K562 (cell line): ENCODE measurements around the gene TASP1. TPM values are rescaled to one million over a fixed set of nuclear protein-coding genes. Genes with fewer than 3 reads are reported as not detected.

Experiments
- ATAC-seq: fragments of 200-7000 bp; cut with Tn5 transposase; 3 replicates; pipeline ENCODE4 v1.9.1; 2020; ENCODE audit warnings: moderate library complexity
- BruUV-seq: library from RNA; stranded (reverse); fragments of 400-500 nt; replicated peaks from 2 replicates; lab custom pipeline; 2021; lab: Mats Ljungman, UMichigan
- CTCF ChIA-PET: fragments of 300-600 bp; formaldehyde crosslinking; extraction: SDS; loops from one replicate; lab custom pipeline; 2021; ENCODE audit warnings: low intra/inter-chr PET ratio; lab: Yijun Ruan, JAX
- POLR2A ChIA-PET: fragments of 300-600, 350-650 bp; sonication (Branson Sonifier 250); formaldehyde crosslinking; extraction: SDS; loops from one replicate; lab custom pipeline; 2021; ENCODE audit warnings: antibody characterized with exemption, inconsistent platforms; lab: Yijun Ruan, JAX
- DNase-seq, 4 experiments: peaks; one replicate each; pipeline versions ENCODE4 v3.0.0 to v3.0.0-alpha.2; 2011 to 2018; ENCODE audit warnings: low spot score in 3 of 4, mixed read lengths in 3 of 4; ENCODE audit errors: extremely low read depth in 1 of 4
- FAIRE-seq: peaks from 2 replicates; lab custom pipeline; 2011; peaks lifted over from hg19 to GRCh38; lab: Jason Lieb, UNC
- H2AFZ ChIP-seq: 2 replicates; pipeline ENCODE4 v1.6.0; 2011; ENCODE audit warnings: low read depth, low read length, control low read depth, inconsistent platforms
- H3K27ac ChIP-seq: fragments of 200-600 bp; 3 replicates; pipeline ENCODE4 v1.8.0; 2011; ENCODE audit warnings: low read depth, mild to moderate bottlenecking, control low read depth, inconsistent platforms, low read length, moderate library complexity, mixed read lengths; ENCODE audit errors: extremely low read depth
- H3K27me3 ChIP-seq, 2 experiments: fragments of 300-600 bp in 1 of 2; 2 replicates in 1 of 2; 3 replicates in 1 of 2; pipeline versions ENCODE4 v1.6.0 to v1.8.0; 2011; ENCODE audit warnings: inconsistent platforms in 2 of 2, low read length in 2 of 2, mild to moderate bottlenecking in 1 of 2, mixed read lengths in 1 of 2, moderate library complexity in 1 of 2; ENCODE audit not compliant: control insufficient read depth in 2 of 2, insufficient read depth in 2 of 2
- H3K36me3 ChIP-seq: fragments of 300-600 bp; 3 replicates; pipeline ENCODE4 v1.8.0; 2011; ENCODE audit warnings: mild to moderate bottlenecking, low read length, inconsistent platforms; ENCODE audit not compliant: control insufficient read depth, insufficient read depth
- H3K4me1 ChIP-seq, 2 experiments: fragments of 200-600 bp in 1 of 2; replicated peaks in 1 of 2; 2 replicates in 1 of 2; 3 replicates in 1 of 2; pipeline versions ENCODE4 v1.5.1 to v1.8.0; 2011; ENCODE audit warnings: inconsistent platforms in 2 of 2, low read length in 2 of 2, mild to moderate bottlenecking in 1 of 2, mixed read lengths in 1 of 2, moderate library complexity in 1 of 2; ENCODE audit not compliant: control insufficient read depth in 2 of 2, insufficient read depth in 2 of 2
- H3K4me2 ChIP-seq: 2 replicates; pipeline ENCODE4 v1.6.1; 2011; ENCODE audit warnings: low read length, control low read depth, inconsistent platforms, mixed read lengths; ENCODE audit not compliant: insufficient read depth
- H3K4me3 ChIP-seq: fragments of 200-600 bp; sonication (generic), shearing (Covaris generic); 2 replicates; pipeline ENCODE4 v1.5.1; 2016; ENCODE audit warnings: control low read depth, inconsistent platforms
- H3K79me2 ChIP-seq: fragments of 200-600 bp; 3 replicates; pipeline ENCODE4 v1.8.0; 2011; ENCODE audit warnings: low read length, inconsistent platforms; ENCODE audit not compliant: control insufficient read depth, insufficient read depth
- H3K9ac ChIP-seq, 2 experiments: 2 replicates each; pipeline versions ENCODE4 v1.6.0 to v1.6.1; 2011; ENCODE audit warnings: low read depth in 2 of 2, low read length in 2 of 2, control low read depth in 1 of 2, inconsistent platforms in 1 of 2, mild to moderate bottlenecking in 1 of 2, mixed read lengths in 1 of 2; ENCODE audit not compliant: insufficient read depth in 1 of 2
- H3K9me1 ChIP-seq: one replicate; pipeline ENCODE4 v1.6.0; 2011; ENCODE audit warnings: inconsistent platforms, mild to moderate bottlenecking, low read length, moderate library complexity; ENCODE audit not compliant: control insufficient read depth, insufficient read depth
- H3K9me3 ChIP-seq: replicated peaks from 2 replicates; pipeline ENCODE4 v1.5.1; 2011; ENCODE audit warnings: low read depth, low read length, inconsistent platforms; ENCODE audit not compliant: control insufficient read depth, insufficient read depth
- H4K20me1 ChIP-seq: replicated peaks from 2 replicates; pipeline ENCODE4 v1.6.1; 2011; ENCODE audit warnings: low read length, inconsistent platforms, mixed read lengths; ENCODE audit not compliant: control insufficient read depth, insufficient read depth
- AFF1 ChIP-seq, 2 experiments: fragments of 450-650 bp; IDR thresholded peaks; 2 replicates each; pipeline ENCODE4 v1.6.1; 2018; ENCODE audit warnings: mild to moderate bottlenecking in 2 of 2, low read depth in 1 of 2; ENCODE audit not compliant: partially characterized antibody in 2 of 2
- ATF3 ChIP-seq, 2 experiments: fragments of 450-650 bp in 1 of 2; sonication (generic) in 1 of 2; formaldehyde crosslinking in 1 of 2; IDR thresholded peaks in 1 of 2; conservative IDR thresholded peaks in 1 of 2; 2 replicates each; pipeline versions ENCODE4 v1.6.1 to v1.8.1; 2016 to 2023; ENCODE audit warnings: mild to moderate bottlenecking in 2 of 2, moderate library complexity in 2 of 2, inconsistent platforms in 1 of 2, missing genetic modification reagents in 1 of 2
- BRD9 ChIP-seq: fragments of 450-650 bp; IDR thresholded peaks from 2 replicates; pipeline ENCODE4 v1.6.1; 2018; ENCODE audit warnings: low read depth; ENCODE audit not compliant: partially characterized antibody
- CREBBP ChIP-seq: IDR thresholded peaks from one replicate; pipeline ENCODE4 v1.6.1; 2012; ENCODE audit warnings: low read depth, mild to moderate bottlenecking, control low read depth, inconsistent platforms, low read length
- E2F8 ChIP-seq: fragments of 450-650 bp; IDR thresholded peaks from 2 replicates; pipeline ENCODE4 v1.7.1; 2018; ENCODE audit warnings: mild to moderate bottlenecking, low read depth; ENCODE audit not compliant: partially characterized antibody
- EGR1 ChIP-seq: fragments of 450-650 bp; conservative IDR thresholded peaks from 2 replicates; pipeline ENCODE4 v1.6.1; 2017; ENCODE audit warnings: mild to moderate bottlenecking
- ETS2 ChIP-seq: IDR thresholded peaks from 2 replicates; pipeline ENCODE4 v1.6.1; 2016; ENCODE audit warnings: borderline replicate concordance, missing genetic modification characterization, mild to moderate bottlenecking, moderate library complexity, missing compliant biosample characterization; ENCODE audit not compliant: poor library complexity, severe bottlenecking
- MCM5 ChIP-seq: fragments of 450-650 bp; IDR thresholded peaks from 2 replicates; pipeline ENCODE4 v1.6.1; 2016; ENCODE audit warnings: low read depth
- NCOA4 ChIP-seq: fragments of 450-650 bp; IDR thresholded peaks from 2 replicates; pipeline ENCODE4 v1.6.1; 2018; ENCODE audit warnings: mild to moderate bottlenecking; ENCODE audit not compliant: partially characterized antibody
- RBM14 ChIP-seq: fragments of 200-400 bp; formaldehyde crosslinking; IDR thresholded peaks from 2 replicates; pipeline ENCODE4 v1.6.1; 2018; ENCODE audit warnings: low read depth, mild to moderate bottlenecking, low read length, moderate library complexity, borderline replicate concordance; ENCODE audit not compliant: insufficient read depth
- SNRNP70 ChIP-seq: fragments of 200-400 bp; formaldehyde crosslinking; optimal IDR thresholded peaks from 2 replicates; pipeline ENCODE3; 2017; ENCODE audit warnings: low read depth, low read length
- SRSF3 ChIP-seq: fragments of 200-400 bp; formaldehyde crosslinking; IDR thresholded peaks from 2 replicates; pipeline ENCODE4 v1.6.1; 2016; ENCODE audit warnings: mild to moderate bottlenecking, low read length, moderate library complexity; ENCODE audit not compliant: insufficient read depth
- WHSC1 ChIP-seq: IDR thresholded peaks from one replicate; pipeline ENCODE4 v1.6.1; 2012; ENCODE audit warnings: low read length, control low read depth, inconsistent platforms
- ZKSCAN8 ChIP-seq: fragments of 200-800 bp; sonication (Bioruptor generic); IDR thresholded peaks from 2 replicates; pipeline ENCODE4 v1.6.1; 2016; ENCODE audit warnings: missing genetic modification characterization, missing compliant biosample characterization
- ZNF444 ChIP-seq: fragments of 250-450 bp; sonication (Bioruptor Pico); IDR thresholded peaks from 2 replicates; pipeline ENCODE4 v1.4.0; 2020; ENCODE audit warnings: mild to moderate bottlenecking, moderate library complexity
- in situ Hi-C: fragments of 300-500 bp; cut with MboI; formaldehyde crosslinking; loops from 4 replicates; pipeline ENCODE4 v1.15.0; 2018; ENCODE audit warnings: inconsistent platforms, mixed read lengths
- intact Hi-C: fragments of 100-400 bp; cut with micrococcal nuclease; formaldehyde crosslinking; loops from 2 replicates; pipeline ENCODE4 v1.14.2; 2022
- polyA plus RNA-seq, 8 experiments: library from polyadenylated mRNA; depleted of rRNA in 4 of 8; stranded (reverse) in 5 of 8; unstranded in 3 of 8; fragments of >200 nt; fragmentation: Nextera tagmentation in 2 of 8; fragmentation: Illumina TruSeq in 1 of 8; extraction: Ambion mirVana in 2 of 8; extraction: Trizol in 1 of 8; gene quantifications; 2 replicates each; pipeline versions ENCODE4 v1.2.1 to v1.2.3, GENCODE V29; 2011 to 2014; ENCODE audit warnings: inconsistent platforms in 1 of 8, missing spikeins in 1 of 8
- total RNA-seq, 7 experiments: library from RNA; depleted of rRNA in 6 of 7; stranded (reverse); fragments of >200 nt in 6 of 7; fragmentation: Illumina TruSeq in 2 of 7; extraction: Trizol in 2 of 7; gene quantifications; 2 replicates each; pipeline versions ENCODE4 v1.2.1 to v1.2.3, GENCODE V29; 2011 to 2021; ENCODE audit warnings: low replicate concordance in 1 of 7

The TASP1 gene
- total and polyA plus RNA-seq, 9 of the 15 experiments (the other 6 are each of a cell fraction or from before 2014, with no cell fraction given) = 3.7 to 10.6 (median 6.4) TPM

GRCh38 chr20:13355941-13356486 lies 282.7 kb downstream of the TASP1 start:
- in situ Hi-C loops = no loop called here
- H3K4me1 ChIP-seq = no peaks in the 10 kb centered on the region
- H2AFZ ChIP-seq = no peak overlapping the region

More at GRCh38 chr20:13355941-13356486, 282.7 kb downstream of the TASP1 start:
- Histone ChIP-seq H3K9me3 (no peaks in the 10 kb centered on the region), H3K4me2 (no peak overlapping the region), H3K27me3 (no peaks in the 10 kb centered on the region), H3K9ac (no peak overlapping the region), H3K79me2 (no peaks in the 10 kb centered on the region), H3K27ac (no peak overlapping the region), H3K36me3 (no peaks in the 10 kb centered on the region), H4K20me1 (no peaks in the 10 kb centered on the region), H3K4me3 (no peak overlapping the region), H3K9me1 (no peaks in the 10 kb centered on the region)
- ChIA-PET POLR2A (interaction anchor here (0.5 kb wide), 1 partner anchor 13 kb away, joined by 3 read pairs; no protein-coding TSS in a partner anchor), CTCF (no interaction called here)
- TF ChIP-seq RBM14 (no peak), SRSF3 (no peak), ATF3 (IDR thresholded peaks at IDR 0.05) (no peak), ATF3 (CRISPR knock-in tag; conservative IDR thresholded peaks at IDR 0.05) (no peak), CREBBP (no peak), MCM5 (no peak), AFF1 (IDR thresholded peaks at IDR 0.05; ENCODE audit: low read depth in 1 of 2, partially characterized antibody in 2 of 2) (no peak), BRD9 (no peak), ZNF444 (CRISPR knock-in tag) (no peak), E2F8 (no peak), EGR1 (no peak), WHSC1 (no peak), SNRNP70 (no peak), NCOA4 (no peak), ZKSCAN8 (CRISPR knock-in tag) (no peak), ETS2 (tag) (no peak)
- FAIRE-seq (no peak), DNase-seq (no peak), ATAC-seq (no peak)
- intact Hi-C loops = no loop called here
- no TSS peak for BruUV-seq
